ENCODE measurements around the gene DHDH. TPM values are rescaled to one million over a fixed set of nuclear protein-coding genes. Genes with fewer than 3 reads are reported as not detected.
A peak's percentile ranks its signal among the peaks of the same experiment; 100 is the strongest.

Gene DHDH
- total RNA-seq, 1 experiment from 2014 or later: 3.3 TPM

DNA sequence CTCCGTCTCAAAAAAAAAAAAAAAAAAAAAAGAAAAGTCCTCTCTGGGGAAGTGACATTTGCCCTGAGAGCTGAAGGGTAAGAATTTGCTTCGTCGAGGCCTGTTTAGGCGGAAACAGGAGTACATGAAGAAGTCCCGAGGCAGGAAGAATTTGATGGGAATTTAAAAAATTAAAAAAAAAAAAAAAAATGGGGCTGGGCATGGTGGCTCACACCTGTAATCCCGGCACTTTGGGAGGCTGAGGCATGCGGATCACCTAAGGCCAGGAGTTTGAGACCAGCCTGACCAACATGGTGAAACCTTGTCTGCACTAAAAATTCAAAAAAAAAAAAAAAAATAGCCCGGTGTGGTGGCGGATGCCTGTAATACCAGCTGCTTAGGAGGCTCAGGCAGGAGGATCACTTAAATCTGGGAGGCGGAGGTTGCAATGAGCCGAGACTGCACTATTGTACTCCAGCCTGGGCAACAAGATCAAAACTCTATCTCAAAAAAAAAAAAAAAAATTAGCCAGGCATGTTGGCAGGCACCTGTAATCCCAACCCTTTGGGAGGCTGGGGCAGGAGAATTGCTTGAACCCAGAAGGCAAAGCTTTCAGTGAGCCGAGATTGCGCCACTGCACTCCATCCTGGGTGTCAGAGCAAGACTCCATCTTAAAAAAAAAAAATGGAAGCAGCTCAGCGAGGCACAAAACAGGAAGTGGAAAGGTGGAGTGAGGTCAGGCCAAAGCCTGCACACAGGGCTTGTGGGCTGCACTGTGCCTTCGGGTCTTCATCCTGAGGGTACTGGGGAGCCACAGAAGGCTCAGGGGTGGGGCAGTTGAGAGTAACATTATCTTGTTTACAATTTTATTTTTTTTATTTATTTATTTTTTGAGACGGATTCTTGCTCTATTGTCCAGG is 26.1 kb downstream of the DHDH start:
- peaks cover 37% of the 10 kb centered on the region for H3K4me1 Mint-ChIP-seq (ENCODE audit: low read depth, unreplicated experiment)
- TF ChIP-seq, protein P1, sequence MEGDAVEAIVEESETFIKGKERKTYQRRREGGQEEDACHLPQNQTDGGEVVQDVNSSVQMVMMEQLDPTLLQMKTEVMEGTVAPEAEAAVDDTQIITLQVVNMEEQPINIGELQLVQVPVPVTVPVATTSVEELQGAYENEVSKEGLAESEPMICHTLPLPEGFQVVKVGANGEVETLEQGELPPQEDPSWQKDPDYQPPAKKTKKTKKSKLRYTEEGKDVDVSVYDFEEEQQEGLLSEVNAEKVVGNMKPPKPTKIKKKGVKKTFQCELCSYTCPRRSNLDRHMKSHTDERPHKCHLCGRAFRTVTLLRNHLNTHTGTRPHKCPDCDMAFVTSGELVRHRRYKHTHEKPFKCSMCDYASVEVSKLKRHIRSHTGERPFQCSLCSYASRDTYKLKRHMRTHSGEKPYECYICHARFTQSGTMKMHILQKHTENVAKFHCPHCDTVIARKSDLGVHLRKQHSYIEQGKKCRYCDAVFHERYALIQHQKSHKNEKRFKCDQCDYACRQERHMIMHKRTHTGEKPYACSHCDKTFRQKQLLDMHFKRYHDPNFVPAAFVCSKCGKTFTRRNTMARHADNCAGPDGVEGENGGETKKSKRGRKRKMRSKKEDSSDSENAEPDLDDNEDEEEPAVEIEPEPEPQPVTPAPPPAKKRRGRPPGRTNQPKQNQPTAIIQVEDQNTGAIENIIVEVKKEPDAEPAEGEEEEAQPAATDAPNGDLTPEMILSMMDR (IDR thresholded peaks at IDR 0.05; ENCODE audit: insufficient read depth in 1 of 2, low read depth in 1 of 2, low read length in 1 of 2, severe bottlenecking in 1 of 2, unreplicated experiment in 1 of 2): no peak

DNA sequence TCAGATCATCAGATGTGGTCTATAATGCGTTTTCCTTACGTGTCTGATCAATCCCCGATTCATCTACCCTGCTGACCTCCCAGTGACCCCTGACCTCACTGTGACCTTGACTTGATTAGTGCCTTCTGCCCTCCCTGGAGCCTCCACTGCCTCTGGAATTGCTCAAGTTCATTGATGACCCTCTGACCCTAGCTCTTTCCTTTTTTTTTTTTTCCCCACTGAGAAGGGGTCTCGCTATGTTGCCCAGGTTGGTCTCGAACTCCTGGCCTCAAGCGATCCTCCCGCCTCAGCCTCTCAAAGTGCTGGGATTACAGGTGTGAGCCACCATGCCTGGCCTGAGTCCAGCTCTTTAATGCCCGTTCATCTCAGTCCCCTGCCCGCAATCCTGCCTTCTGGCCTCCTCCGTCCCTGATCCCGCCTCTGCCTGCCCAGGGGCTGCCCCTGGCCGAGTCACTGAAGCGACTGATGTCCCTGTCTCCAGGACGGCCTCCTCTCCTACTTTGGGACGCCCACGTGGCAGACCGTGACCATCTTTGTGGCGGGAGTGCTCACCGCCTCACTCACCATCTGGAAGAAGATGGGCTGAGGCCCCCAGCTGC is 27.7 kb downstream of the DHDH start:
- no TSS peak for BruUV-seq (replicated peaks)
- H3K9me3 ChIP-seq: no peaks in the 10 kb centered on the region
- H3K4me1 ChIP-seq: peaks cover 20% of the 10 kb centered on the region
- Mint-ChIP-seq H3K4me3 (ENCODE audit: unreplicated experiment) (peak overlapping the region; percentile 96), H3K27me3 (ENCODE audit: insufficient read depth, unreplicated experiment) (no peaks in the 10 kb centered on the region), H3K4me1 (ENCODE audit: low read depth, unreplicated experiment) (peaks cover 40% of the 10 kb centered on the region), H3K36me3 (ENCODE audit: insufficient read depth, unreplicated experiment) (peaks cover 84% of the 10 kb centered on the region), H3K27ac (ENCODE audit: unreplicated experiment) (peak overlapping the region; percentile 96), H3K9me3 (ENCODE audit: unreplicated experiment) (no peaks in the 10 kb centered on the region)
- CTCF ChIA-PET: interaction anchor here (1.4 to 1.5 kb wide), 3 partner anchors 10 to 117 kb away, joined by 6 to 9 read pairs (median 7); partner anchors contain the start of gene NUCB1
- DNase-seq: peak in 1 of 2 experiments; percentile 46
- H3K36me3 ChIP-seq (ENCODE audit: control insufficient read depth, insufficient read depth, low read length): peaks cover 4% of the 10 kb centered on the region
- H3K4me3 ChIP-seq (ENCODE audit: low read depth, low read length): no peak overlapping the region
- POLR2A ChIA-PET: interaction anchor here (0.6 to 1.5 kb wide), 5 partner anchors 9 to 42 kb away, joined by 3 to 9 read pairs (median 8); partner anchors contain the start of gene DHDH
- no peaks in the 10 kb centered on the region for H3K27me3 ChIP-seq (replicated peaks; ENCODE audit: control insufficient read depth, insufficient read depth, low read length)
- intact Hi-C loops (cut with micrococcal nuclease; ENCODE audit: unreplicated experiment): loop anchor here (5.0 kb wide), 2 partner anchors 119 to 324 kb away; partner anchors contain the start of gene DBP
- TF ChIP-seq, protein P1 (IDR thresholded peaks at IDR 0.05; ENCODE audit: insufficient read depth in 1 of 2, low read depth in 1 of 2, low read length in 1 of 2, severe bottlenecking in 1 of 2, unreplicated experiment in 1 of 2): no peak

More for the DNA sequence above, 26.1 kb downstream of the DHDH start:
- Mint-ChIP-seq H3K27me3 (ENCODE audit: insufficient read depth, unreplicated experiment) (no peaks in the 10 kb centered on the region), H3K9me3 (ENCODE audit: unreplicated experiment) (no peaks in the 10 kb centered on the region), H3K36me3 (ENCODE audit: insufficient read depth, unreplicated experiment) (peaks cover 74% of the 10 kb centered on the region), H3K4me3 (ENCODE audit: unreplicated experiment) (no peak overlapping the region), H3K27ac (ENCODE audit: unreplicated experiment) (peak overlapping the region; percentile 51)
- peaks cover 28% of the 10 kb centered on the region for H3K4me1 ChIP-seq
- H3K9me3 ChIP-seq: no peaks in the 10 kb centered on the region
- no peak for DNase-seq
- peaks cover 2% of the 10 kb centered on the region; the same call in 1 of the 2 replicates for H3K36me3 ChIP-seq (ENCODE audit: control insufficient read depth, insufficient read depth, low read length)
- no TSS peak for BruUV-seq (replicated peaks)
- POLR2A ChIA-PET: interaction anchor here (0.6 kb wide), 1 partner anchor 79 kb away, joined by 3 read pairs; no protein-coding TSS in a partner anchor
- no peak overlapping the region for H3K4me3 ChIP-seq (ENCODE audit: low read depth, low read length)
- no peaks in the 10 kb centered on the region for H3K27me3 ChIP-seq (replicated peaks; ENCODE audit: control insufficient read depth, insufficient read depth, low read length)
- CTCF ChIA-PET: interaction anchor here (0.6 kb wide), 2 partner anchors 34 to 284 kb away, joined by 3 read pairs; partner anchors contain the start of gene GYS1
- intact Hi-C loops (cut with micrococcal nuclease; ENCODE audit: unreplicated experiment): loop anchor here (5.0 kb wide), 2 partner anchors 117 to 322 kb away; partner anchors contain the start of gene DBP

DNA sequence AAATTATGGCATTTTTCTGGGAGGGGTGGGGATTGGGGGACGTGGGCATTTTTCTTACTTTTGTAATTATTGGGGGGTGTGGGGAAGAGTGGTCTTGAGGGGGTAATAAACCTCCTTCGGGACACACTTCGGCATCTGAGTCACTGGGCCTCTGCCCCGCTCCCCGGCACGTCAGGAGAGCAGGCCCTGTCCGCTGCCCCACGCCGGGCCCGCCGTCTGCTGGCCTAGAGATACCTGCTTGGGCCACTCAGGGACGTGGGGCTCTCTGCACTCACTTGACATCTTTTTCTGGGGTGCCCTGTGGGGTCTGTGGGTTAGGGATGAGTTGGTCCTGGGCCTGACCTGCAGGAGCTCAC is 28.2 kb downstream of the DHDH start:
- intact Hi-C loops (cut with micrococcal nuclease; ENCODE audit: unreplicated experiment): loop anchor here (2.0 to 5.0 kb wide), 4 partner anchors 29 to 324 kb away; partner anchors contain the start of genes DBP, DHDH, GYS1 and RUVBL2
- no TSS peak for BruUV-seq (replicated peaks)
- Mint-ChIP-seq H3K27ac (ENCODE audit: unreplicated experiment) (peak overlapping the region; percentile 96), H3K9me3 (ENCODE audit: unreplicated experiment) (no peaks in the 10 kb centered on the region), H3K4me1 (ENCODE audit: low read depth, unreplicated experiment) (peaks cover 40% of the 10 kb centered on the region), H3K27me3 (ENCODE audit: insufficient read depth, unreplicated experiment) (no peaks in the 10 kb centered on the region), H3K4me3 (ENCODE audit: unreplicated experiment) (peak overlapping the region; percentile 96), H3K36me3 (ENCODE audit: insufficient read depth, unreplicated experiment) (peaks cover 86% of the 10 kb centered on the region)
- Histone ChIP-seq H3K36me3 (ENCODE audit: control insufficient read depth, insufficient read depth, low read length) (peaks cover 6% of the 10 kb centered on the region), H3K9me3 (0 out of 2 replicates have a peak, but pooled peaks cover 3% of the 10 kb centered on the region), H3K4me1 (peaks cover 24% of the 10 kb centered on the region), H3K27me3 (replicated peaks; ENCODE audit: control insufficient read depth, insufficient read depth, low read length) (no peaks in the 10 kb centered on the region), H3K4me3 (ENCODE audit: low read depth, low read length) (no peak overlapping the region)
- no peak for DNase-seq
- ChIA-PET CTCF (interaction anchor here (0.6 to 1.5 kb wide), 4 partner anchors 9 to 166 kb away, joined by 3 to 9 read pairs (median 6); partner anchors contain the start of gene NUCB1), POLR2A (interaction anchor here (0.6 to 1.5 kb wide), 8 partner anchors 9 to 83 kb away, joined by 3 to 9 read pairs (median 6); partner anchors contain the start of genes DHDH, GYS1, NUCB1 and RUVBL2)
- TF ChIP-seq, protein P1 (IDR thresholded peaks at IDR 0.05; ENCODE audit: insufficient read depth in 1 of 2, low read depth in 1 of 2, low read length in 1 of 2, severe bottlenecking in 1 of 2, unreplicated experiment in 1 of 2): no peak
